CD14-positive monocyte (primary cell): ENCODE results near the gene GAMT. TPM values are rescaled to one million over a fixed set of nuclear protein-coding genes. Genes with fewer than 3 reads are reported as not detected.

Experiments used
- DNase-seq, 3 donors: peaks; one replicate each; pipeline ENCODE4 v3.0.0-alpha.2; 2011 to 2022
- H2AFZ ChIP-seq: 2 replicates; pipeline ENCODE4 v1.6.0; 2012; ENCODE audit warnings: mild to moderate bottlenecking, low read depth, low read length, inconsistent platforms; ENCODE audit not compliant: insufficient read depth, poor library complexity, severe bottlenecking
- H3K27ac ChIP-seq, 2 donors: 1 replicate in 1 of 2; 2 replicates in 1 of 2; pipeline ENCODE4 v1.5.1; 2012 to 2013; ENCODE audit warnings: low read length in 2 of 2, control low read depth in 1 of 2, inconsistent platforms in 1 of 2, low read depth in 1 of 2, mild to moderate bottlenecking in 1 of 2
- H3K27me3 ChIP-seq, 2 donors: one replicate each; pipeline versions ENCODE4 v1.6.0 to v1.6.1; 2011 to 2013; ENCODE audit warnings: low read length in 2 of 2; ENCODE audit not compliant: control insufficient read depth in 2 of 2, insufficient read depth in 2 of 2
- H3K36me3 ChIP-seq, 2 donors: replicated peaks in 1 of 2; 1 replicate in 1 of 2; 2 replicates in 1 of 2; pipeline versions ENCODE4 v1.5.1 to v1.6.1; 2012 to 2013; ENCODE audit warnings: low read length in 2 of 2, control low read depth in 1 of 2, inconsistent platforms in 1 of 2, mild to moderate bottlenecking in 1 of 2; ENCODE audit not compliant: insufficient read depth in 2 of 2, control insufficient read depth in 1 of 2
- H3K4me1 ChIP-seq, 2 donors: 1 replicate in 1 of 2; 2 replicates in 1 of 2; pipeline versions ENCODE4 v1.5.1 to v1.6.1; 2012 to 2013; ENCODE audit warnings: low read length in 2 of 2, control low read depth in 1 of 2, inconsistent platforms in 1 of 2, mild to moderate bottlenecking in 1 of 2, moderate library complexity in 1 of 2; ENCODE audit not compliant: insufficient read depth in 2 of 2, control insufficient read depth in 1 of 2
- H3K4me2 ChIP-seq: replicated peaks from 2 replicates; pipeline ENCODE3; 2012; ENCODE audit warnings: low read length, moderate library complexity, mild to moderate bottlenecking; ENCODE audit not compliant: poor library complexity, severe bottlenecking; ENCODE audit errors: extremely low read depth
- H3K4me3 ChIP-seq, 3 experiments: fragments of 200-600 bp in 1 of 3; sonication (generic) in 1 of 3; replicated peaks in 1 of 3; 1 replicate in 2 of 3; 2 replicates in 1 of 3; pipeline ENCODE4 v1.5.1; 2011 to 2013; ENCODE audit warnings: low read length in 3 of 3, mild to moderate bottlenecking in 3 of 3, control low read depth in 2 of 3, low read depth in 2 of 3, inconsistent platforms in 1 of 3, moderate library complexity in 1 of 3
- H3K79me2 ChIP-seq: 2 replicates; pipeline ENCODE4 v1.6.0; 2012; ENCODE audit warnings: mild to moderate bottlenecking, control low read depth, inconsistent platforms, low read length, moderate library complexity; ENCODE audit not compliant: insufficient read depth
- H3K9ac ChIP-seq: 2 replicates; pipeline ENCODE4 v1.6.0; 2017; ENCODE audit warnings: low read length, mild to moderate bottlenecking; ENCODE audit not compliant: insufficient read depth, poor library complexity, severe bottlenecking
- H3K9me3 ChIP-seq, 2 donors: replicated peaks in 1 of 2; 1 replicate in 1 of 2; 2 replicates in 1 of 2; pipeline versions ENCODE4 v1.5.1 to v1.6.1; 2012 to 2013; ENCODE audit warnings: low read length in 2 of 2, control low read depth in 1 of 2; ENCODE audit not compliant: control insufficient read depth in 1 of 2, insufficient read depth in 1 of 2
- H4K20me1 ChIP-seq: 2 replicates; pipeline ENCODE4 v1.6.0; 2012; ENCODE audit warnings: mild to moderate bottlenecking, low read length, control low read depth, moderate library complexity; ENCODE audit not compliant: insufficient read depth
- H3K27ac Mint-ChIP-seq, 7 donors: one replicate each; pipeline ENCODE4 v1.8.0; 2020; ENCODE audit warnings: mild to moderate bottlenecking in 7 of 7, mixed read lengths in 7 of 7, moderate library complexity in 6 of 7, inconsistent platforms in 2 of 7
- H3K27me3 Mint-ChIP-seq, 3 donors: one replicate each; pipeline ENCODE4 v1.8.0; 2021 to 2022; ENCODE audit warnings: low read depth in 3 of 3, mild to moderate bottlenecking in 3 of 3, mixed read lengths in 3 of 3, moderate library complexity in 3 of 3, inconsistent platforms in 1 of 3
- H3K36me3 Mint-ChIP-seq, 2 donors: one replicate each; pipeline ENCODE4 v1.8.0; 2020; ENCODE audit warnings: mixed read lengths in 2 of 2, inconsistent platforms in 1 of 2, mild to moderate bottlenecking in 1 of 2
- H3K4me1 Mint-ChIP-seq: one replicate; pipeline ENCODE4 v1.8.0; 2020; ENCODE audit warnings: mild to moderate bottlenecking, mixed read lengths
- H3K4me3 Mint-ChIP-seq, 2 donors: one replicate each; pipeline ENCODE4 v1.8.0; 2020; ENCODE audit warnings: mild to moderate bottlenecking in 2 of 2, mixed read lengths in 2 of 2, moderate library complexity in 1 of 2
- H3K9me3 Mint-ChIP-seq, 7 donors: one replicate each; pipeline ENCODE4 v1.8.0; 2020 to 2022; ENCODE audit warnings: mixed read lengths in 7 of 7, mild to moderate bottlenecking in 6 of 7, moderate library complexity in 6 of 7, inconsistent platforms in 2 of 7
- WGBS: methylation state at CpG from one replicate; pipeline ENCODE4 v1.1.5; 2013; ENCODE audit warnings: missing lambda C conversion rate; ENCODE audit not compliant: insufficient coverage; 5-methylcytosine and 5-hydroxymethylcytosine counted together
- intact Hi-C, 2 donors: fragments of 100-400 bp; cut with micrococcal nuclease; formaldehyde crosslinking; loops; one replicate each; pipeline versions ENCODE4 v1.15.0 to v1.15.1; 2023
- polyA plus RNA-seq, 3 donors: library from polyadenylated mRNA; depleted of rRNA in 1 of 3; unstranded in 2 of 3; stranded (reverse) in 1 of 3; fragments of 300-500 nt in 2 of 3; fragments of >200 nt in 1 of 3; fragmentation: Illumina TruSeq in 2 of 3; gene quantifications; 1 replicate in 2 of 3; 2 replicates in 1 of 3; pipeline ENCODE4 v1.2.3, GENCODE V29; 2012 to 2021
- TF ChIP-seq, protein P1 (sequence below): fragments of 200-600 bp; IDR thresholded peaks from one replicate; pipeline ENCODE4 v1.8.0; 2022; ENCODE audit warnings: antibody characterized with exemption, mild to moderate bottlenecking

Gene GAMT
- polyA plus RNA-seq, 3 donors = 0.95 to 1.3 (median 0.96) TPM

DNA sequence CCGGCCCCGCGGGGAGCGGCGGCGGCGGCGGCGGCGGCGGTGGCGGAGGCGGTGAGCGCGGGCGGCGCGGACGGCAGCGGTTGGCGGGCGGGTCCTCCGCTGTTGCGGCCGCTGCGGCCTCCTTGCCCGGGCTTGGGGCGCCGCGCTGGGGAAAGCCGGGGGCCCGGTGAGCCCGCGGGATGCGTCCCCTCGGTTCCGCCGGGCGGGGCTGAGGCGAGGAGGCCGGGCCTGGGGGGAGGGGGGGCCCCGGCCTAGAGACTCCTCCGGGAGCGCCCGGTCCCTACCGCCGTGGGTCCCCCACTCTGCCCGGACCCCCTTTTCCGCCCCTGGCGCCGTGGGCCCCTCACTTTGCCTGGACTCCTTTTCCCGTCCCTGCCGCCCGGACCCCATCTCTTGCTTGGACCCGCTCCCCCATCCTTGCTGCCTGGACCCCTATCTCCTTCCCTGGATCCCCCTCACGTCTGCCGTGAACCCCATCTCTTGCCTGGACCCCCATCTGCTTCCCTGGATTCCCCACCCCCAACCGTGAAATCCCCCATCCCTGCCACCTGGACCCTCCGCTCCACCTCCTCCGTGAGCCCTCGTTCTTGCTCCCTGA, 46.3 kb downstream of the GAMT start:
- Histone ChIP-seq H3K4me1 (peaks cover 14 to 20% of the 10 kb centered on the region in 2 donors), H3K27ac (no peak overlapping the region), H3K27me3 (peaks cover 0 to 5% of the 10 kb centered on the region in 2 donors), H2AFZ (peak overlapping the region; percentile 77), H4K20me1 (no peaks in the 10 kb centered on the region), H3K79me2 (no peaks in the 10 kb centered on the region), H3K9me3 (no peaks in the 10 kb centered on the region), H3K4me3 (peak overlapping the region; percentile 56 to 96 (median 66)), H3K36me3 (peaks cover 11 to 30% of the 10 kb centered on the region in 2 donors), H3K9ac (peak overlapping the region; percentile 59), H3K4me2 (peak overlapping the region; percentile 98)
- peaks cover 0 to 5% (median 0%) of the 10 kb centered on the region in 7 donors for H3K9me3 Mint-ChIP-seq
- no peak for DNase-seq
- peak overlapping the region; percentile 76 to 93 for H3K4me3 Mint-ChIP-seq
- peak overlapping the region in 2 of 7 donors; percentile 80 to 85 for H3K27ac Mint-ChIP-seq
- H3K4me1 Mint-ChIP-seq = peaks cover 19% of the 10 kb centered on the region
- H3K27me3 Mint-ChIP-seq = peaks cover 5 to 14% (median 10%) of the 10 kb centered on the region in 3 donors
- WGBS = under 1% methylated on average over 56 of the region's 61 CpGs
- intact Hi-C loops = loop anchor here in 1 of 2 donors (5.0 kb wide), 1 partner anchor 78 kb away; the partner anchor contains the start of gene FAM174C
- TF ChIP-seq, protein P1, sequence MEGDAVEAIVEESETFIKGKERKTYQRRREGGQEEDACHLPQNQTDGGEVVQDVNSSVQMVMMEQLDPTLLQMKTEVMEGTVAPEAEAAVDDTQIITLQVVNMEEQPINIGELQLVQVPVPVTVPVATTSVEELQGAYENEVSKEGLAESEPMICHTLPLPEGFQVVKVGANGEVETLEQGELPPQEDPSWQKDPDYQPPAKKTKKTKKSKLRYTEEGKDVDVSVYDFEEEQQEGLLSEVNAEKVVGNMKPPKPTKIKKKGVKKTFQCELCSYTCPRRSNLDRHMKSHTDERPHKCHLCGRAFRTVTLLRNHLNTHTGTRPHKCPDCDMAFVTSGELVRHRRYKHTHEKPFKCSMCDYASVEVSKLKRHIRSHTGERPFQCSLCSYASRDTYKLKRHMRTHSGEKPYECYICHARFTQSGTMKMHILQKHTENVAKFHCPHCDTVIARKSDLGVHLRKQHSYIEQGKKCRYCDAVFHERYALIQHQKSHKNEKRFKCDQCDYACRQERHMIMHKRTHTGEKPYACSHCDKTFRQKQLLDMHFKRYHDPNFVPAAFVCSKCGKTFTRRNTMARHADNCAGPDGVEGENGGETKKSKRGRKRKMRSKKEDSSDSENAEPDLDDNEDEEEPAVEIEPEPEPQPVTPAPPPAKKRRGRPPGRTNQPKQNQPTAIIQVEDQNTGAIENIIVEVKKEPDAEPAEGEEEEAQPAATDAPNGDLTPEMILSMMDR = no peak
- H3K36me3 Mint-ChIP-seq = peaks cover 32% of the 10 kb centered on the region in 2 donors

DNA sequence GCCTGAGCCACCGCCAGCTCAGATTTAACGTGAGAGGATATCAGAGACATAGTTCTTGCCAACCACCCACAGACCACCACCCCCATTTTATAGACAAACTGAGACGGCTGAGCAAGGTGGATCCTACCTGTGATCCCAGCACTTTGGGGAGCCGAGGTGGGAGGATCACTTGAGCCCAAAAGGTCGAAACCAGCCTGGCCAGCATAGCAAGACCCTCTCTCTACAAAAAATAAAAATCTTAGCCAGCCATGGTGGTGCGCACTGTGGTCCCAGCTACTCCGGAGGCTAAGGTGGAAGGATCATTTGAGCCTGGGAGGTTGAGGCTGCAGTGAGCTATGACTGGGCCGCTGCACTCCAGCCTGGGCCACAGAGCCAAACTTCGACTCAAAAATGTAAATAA, 48.2 kb downstream of the GAMT start:
- H3K27me3 Mint-ChIP-seq = peaks cover 5 to 20% (median 18%) of the 10 kb centered on the region in 3 donors
- H3K36me3 ChIP-seq = peaks cover 0 to 11% of the 10 kb centered on the region in 2 donors
- TF ChIP-seq, protein P1 = no peak
- H3K36me3 Mint-ChIP-seq = peaks cover 13 to 14% of the 10 kb centered on the region in 2 donors
- H3K9ac ChIP-seq = no peak overlapping the region
- no peaks in the 10 kb centered on the region for H4K20me1 ChIP-seq
- H3K4me2 ChIP-seq = no peak overlapping the region
- no peaks in the 10 kb centered on the region for H3K9me3 ChIP-seq
- 92% methylated on average over 6 of the region's 9 CpGs for WGBS
- H2AFZ ChIP-seq = no peak overlapping the region
- H3K4me3 ChIP-seq = no peak overlapping the region
- peaks cover 14 to 20% of the 10 kb centered on the region in 2 donors for H3K4me1 ChIP-seq
- H3K27ac ChIP-seq = no peak overlapping the region
- intact Hi-C loops = no loop called here
- H3K4me3 Mint-ChIP-seq = no peak overlapping the region
- peaks cover 19% of the 10 kb centered on the region for H3K4me1 Mint-ChIP-seq
- H3K27ac Mint-ChIP-seq = peak overlapping the region in 2 of 7 donors; percentile 30 to 63
- peaks cover 0 to 5% of the 10 kb centered on the region in 2 donors for H3K27me3 ChIP-seq
- no peak for DNase-seq
- H3K79me2 ChIP-seq = no peaks in the 10 kb centered on the region
- peaks cover 0 to 5% (median 0%) of the 10 kb centered on the region in 7 donors for H3K9me3 Mint-ChIP-seq
